Astrocyte (in vitro differentiated cells and primary cell): Measurements from ENCODE around the gene ADM. TPM values are rescaled to one million over a fixed set of nuclear protein-coding genes. Genes with fewer than 3 reads are reported as not detected.

Source experiments
- DNase-seq: peaks from one replicate; pipeline ENCODE4 v3.0.0-alpha.2; 2010; ENCODE audit warnings: low read depth
- FAIRE-seq: peaks from 2 replicates; lab custom pipeline; 2011; peaks lifted over from hg19 to GRCh38; lab: Jason Lieb, UNC
- H2AFZ ChIP-seq: 2 replicates; pipeline ENCODE4 v1.6.0; 2012; ENCODE audit warnings: low read depth, low read length, inconsistent platforms
- H3K27ac ChIP-seq: 2 replicates; pipeline ENCODE4 v1.5.1; 2011; ENCODE audit warnings: low read depth, low read length, inconsistent platforms
- H3K27me3 ChIP-seq: 2 replicates; pipeline ENCODE4 v1.6.0; 2011; ENCODE audit warnings: low read length, inconsistent platforms; ENCODE audit not compliant: insufficient read depth
- H3K36me3 ChIP-seq: 2 replicates; pipeline ENCODE4 v1.5.1; 2011; ENCODE audit warnings: low read length, inconsistent platforms; ENCODE audit not compliant: insufficient read depth
- H3K4me1 ChIP-seq: 2 replicates; pipeline ENCODE4 v1.5.1; 2011; ENCODE audit warnings: low read length, inconsistent platforms; ENCODE audit not compliant: insufficient read depth
- H3K4me2 ChIP-seq: 2 replicates; pipeline ENCODE4 v1.6.0; 2012; ENCODE audit warnings: low read length, inconsistent platforms
- H3K4me3 ChIP-seq: 2 replicates; pipeline ENCODE4 v1.5.1; 2011; ENCODE audit warnings: low read depth, mild to moderate bottlenecking, low read length, inconsistent platforms; ENCODE audit not compliant: insufficient read depth
- H3K79me2 ChIP-seq: 2 replicates; pipeline ENCODE4 v1.6.0; 2012; ENCODE audit warnings: mild to moderate bottlenecking, low read length, inconsistent platforms; ENCODE audit not compliant: insufficient read depth
- H3K9ac ChIP-seq: 2 replicates; pipeline ENCODE4 v1.6.0; 2012; ENCODE audit warnings: mild to moderate bottlenecking, low read length, inconsistent platforms
- H3K9me3 ChIP-seq: 2 replicates; pipeline ENCODE4 v1.5.1; 2012; ENCODE audit warnings: low read depth, mild to moderate bottlenecking, low read length, inconsistent platforms; ENCODE audit not compliant: insufficient read depth
- H4K20me1 ChIP-seq: 2 replicates; pipeline ENCODE4 v1.6.0; 2012; ENCODE audit warnings: low read length, inconsistent platforms; ENCODE audit not compliant: insufficient read depth
- H3K27ac Mint-ChIP-seq: one replicate; pipeline ENCODE4 v1.8.0; 2021; ENCODE audit warnings: mild to moderate bottlenecking, mixed read lengths; ENCODE audit not compliant: unreplicated experiment
- H3K27me3 Mint-ChIP-seq: one replicate; pipeline ENCODE4 v1.8.0; 2021; ENCODE audit warnings: low read depth, mixed read lengths; ENCODE audit not compliant: unreplicated experiment
- H3K36me3 Mint-ChIP-seq: one replicate; pipeline ENCODE4 v1.8.0; 2021; ENCODE audit warnings: low read depth, mixed read lengths; ENCODE audit not compliant: unreplicated experiment
- H3K4me1 Mint-ChIP-seq: one replicate; pipeline ENCODE4 v1.8.0; 2021; ENCODE audit warnings: low read depth, mixed read lengths; ENCODE audit not compliant: unreplicated experiment
- H3K4me3 Mint-ChIP-seq: one replicate; pipeline ENCODE4 v1.8.0; 2021; ENCODE audit warnings: mild to moderate bottlenecking, moderate library complexity, mixed read lengths; ENCODE audit not compliant: unreplicated experiment
- H3K9me3 Mint-ChIP-seq: one replicate; pipeline ENCODE4 v1.8.0; 2021; ENCODE audit warnings: mild to moderate bottlenecking, mixed read lengths; ENCODE audit not compliant: unreplicated experiment
- EZH2 ChIP-seq: IDR thresholded peaks from 2 replicates; pipeline ENCODE4 v1.6.1; 2012; ENCODE audit warnings: mild to moderate bottlenecking, low read length, inconsistent platforms; ENCODE audit not compliant: insufficient read depth
- total RNA-seq: library from RNA; stranded (reverse); gene quantifications from 2 replicates; pipeline ENCODE4 v1.2.1, GENCODE V29; 2021
- TF ChIP-seq, protein P1 (sequence below): IDR thresholded peaks from 2 replicates; pipeline ENCODE4 v1.5.1; 2011; ENCODE audit warnings: low read depth, mild to moderate bottlenecking, inconsistent platforms, low read length, moderate library complexity; ENCODE audit not compliant: insufficient read depth

The ADM gene
- total RNA-seq, 1 donor from 2014 or later, result 78.7 TPM

DNA sequence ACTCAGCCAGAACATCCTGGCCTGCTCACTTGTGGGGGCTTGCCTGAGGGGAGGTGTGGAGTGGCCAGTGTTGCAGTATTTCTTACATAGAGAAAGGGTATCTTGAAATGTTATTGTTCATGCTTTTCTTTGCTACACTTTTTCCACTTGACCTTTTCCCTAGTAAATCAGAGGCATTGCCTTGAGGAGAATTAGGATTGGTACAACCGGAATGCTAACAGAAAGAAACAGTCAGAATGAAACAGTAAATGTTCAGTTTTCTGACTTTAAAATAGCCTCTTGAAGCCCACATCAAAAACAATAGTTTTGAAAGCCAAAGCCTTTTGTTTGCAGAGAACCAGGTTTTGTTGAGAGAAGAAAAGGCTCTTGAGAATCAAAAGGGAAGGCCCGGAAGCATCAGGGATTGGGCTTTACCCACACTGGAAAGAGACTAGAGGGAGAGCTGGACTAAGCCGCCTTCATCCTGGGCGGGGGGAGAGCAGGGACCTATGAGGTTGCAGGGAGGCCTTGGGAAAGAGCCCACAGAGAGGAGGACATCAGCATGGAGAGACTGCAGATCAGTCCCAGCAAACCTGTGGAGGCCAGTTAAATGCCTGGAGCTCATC lies 12.4 kb downstream of the ADM start:
- Histone ChIP-seq H3K4me3 (no peak overlapping the region), H3K36me3 (no peaks in the 10 kb centered on the region), H3K79me2 (no peaks in the 10 kb centered on the region), H3K9ac (no peak overlapping the region), H3K4me2 (no peak overlapping the region), H2AFZ (no peak overlapping the region), H3K27me3 (no peaks in the 10 kb centered on the region), H4K20me1 (no peaks in the 10 kb centered on the region), H3K9me3 (no peaks in the 10 kb centered on the region), H3K27ac (no peak overlapping the region), H3K4me1 (no peaks in the 10 kb centered on the region)
- TF ChIP-seq, protein P1, sequence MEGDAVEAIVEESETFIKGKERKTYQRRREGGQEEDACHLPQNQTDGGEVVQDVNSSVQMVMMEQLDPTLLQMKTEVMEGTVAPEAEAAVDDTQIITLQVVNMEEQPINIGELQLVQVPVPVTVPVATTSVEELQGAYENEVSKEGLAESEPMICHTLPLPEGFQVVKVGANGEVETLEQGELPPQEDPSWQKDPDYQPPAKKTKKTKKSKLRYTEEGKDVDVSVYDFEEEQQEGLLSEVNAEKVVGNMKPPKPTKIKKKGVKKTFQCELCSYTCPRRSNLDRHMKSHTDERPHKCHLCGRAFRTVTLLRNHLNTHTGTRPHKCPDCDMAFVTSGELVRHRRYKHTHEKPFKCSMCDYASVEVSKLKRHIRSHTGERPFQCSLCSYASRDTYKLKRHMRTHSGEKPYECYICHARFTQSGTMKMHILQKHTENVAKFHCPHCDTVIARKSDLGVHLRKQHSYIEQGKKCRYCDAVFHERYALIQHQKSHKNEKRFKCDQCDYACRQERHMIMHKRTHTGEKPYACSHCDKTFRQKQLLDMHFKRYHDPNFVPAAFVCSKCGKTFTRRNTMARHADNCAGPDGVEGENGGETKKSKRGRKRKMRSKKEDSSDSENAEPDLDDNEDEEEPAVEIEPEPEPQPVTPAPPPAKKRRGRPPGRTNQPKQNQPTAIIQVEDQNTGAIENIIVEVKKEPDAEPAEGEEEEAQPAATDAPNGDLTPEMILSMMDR, result no peak
- no peak for TF ChIP-seq EZH2
- H3K27ac Mint-ChIP-seq, result no peak overlapping the region
- H3K36me3 Mint-ChIP-seq, result no peaks in the 10 kb centered on the region
- H3K4me3 Mint-ChIP-seq, result no peak overlapping the region
- no peaks in the 10 kb centered on the region for H3K27me3 Mint-ChIP-seq
- no peak for DNase-seq
- peaks cover 5% of the 10 kb centered on the region for H3K4me1 Mint-ChIP-seq
- peaks cover 2% of the 10 kb centered on the region for H3K9me3 Mint-ChIP-seq
- no peak for FAIRE-seq

- Histone ChIP-seq H3K9ac (no peak overlapping the region), H3K36me3 (no peaks in the 10 kb centered on the region), H3K79me2 (no peaks in the 10 kb centered on the region), H4K20me1 (no peaks in the 10 kb centered on the region), H3K4me1 (peaks cover 7% of the 10 kb centered on the region), H3K4me3 (no peak overlapping the region), H2AFZ (no peak overlapping the region), H3K27ac (no peak overlapping the region), H3K27me3 (no peaks in the 10 kb centered on the region), H3K9me3 (no peaks in the 10 kb centered on the region), H3K4me2 (no peak overlapping the region)
- Mint-ChIP-seq H3K36me3 (no peaks in the 10 kb centered on the region), H3K4me1 (peaks cover 9% of the 10 kb centered on the region), H3K27me3 (no peaks in the 10 kb centered on the region), H3K9me3 (peaks cover 2% of the 10 kb centered on the region), H3K27ac (no peak overlapping the region), H3K4me3 (no peak overlapping the region)
- DNase-seq (no peak), FAIRE-seq (no peak)
- TF ChIP-seq, protein P1, result no peak
- TF ChIP-seq EZH2, result no peak
Measured at GRCh38 chr11:10317776-10318526, 13.1 kb downstream of the ADM start.

GRCh38 chr11:10318527-10318802 lies 13.6 kb downstream of the ADM start:
- Histone ChIP-seq H3K9me3 (no peaks in the 10 kb centered on the region), H3K4me1 (peaks cover 10% of the 10 kb centered on the region), H4K20me1 (no peaks in the 10 kb centered on the region), H3K27me3 (no peaks in the 10 kb centered on the region), H3K36me3 (no peaks in the 10 kb centered on the region), H3K27ac (no peak overlapping the region), H3K4me3 (no peak overlapping the region), H3K4me2 (no peak overlapping the region), H3K9ac (no peak overlapping the region), H3K79me2 (no peaks in the 10 kb centered on the region), H2AFZ (no peak overlapping the region)
- Mint-ChIP-seq H3K27ac (no peak overlapping the region), H3K27me3 (no peaks in the 10 kb centered on the region), H3K4me1 (peaks cover 11% of the 10 kb centered on the region), H3K36me3 (no peaks in the 10 kb centered on the region), H3K9me3 (peaks cover 2% of the 10 kb centered on the region), H3K4me3 (no peak overlapping the region)
- DNase-seq (no peak), FAIRE-seq (no peak)
- TF ChIP-seq, protein P1, result no peak
- TF ChIP-seq EZH2, result no peak
